HG03060 (cell line): ENCODE results near the gene RNF145.
"Not testable (repeated sequence)": the region's sequence is repeated elsewhere in the genome, so short reads cannot be mapped to it uniquely, and the experiment has no call there.

Experiments used
- ATAC-seq: cut with Tn5 transposase; IDR thresholded peaks from one replicate; pipeline ENCODE4 v1.9.1; 2021; ENCODE audit warnings: low read depth, moderate number of reproducible peaks; ENCODE audit not compliant: unreplicated experiment

Gene RNF145

GRCh38 chr5:159123189-159123588 lies 86.2 kb downstream of the RNF145 start:
- no peak for ATAC-seq

DNA sequence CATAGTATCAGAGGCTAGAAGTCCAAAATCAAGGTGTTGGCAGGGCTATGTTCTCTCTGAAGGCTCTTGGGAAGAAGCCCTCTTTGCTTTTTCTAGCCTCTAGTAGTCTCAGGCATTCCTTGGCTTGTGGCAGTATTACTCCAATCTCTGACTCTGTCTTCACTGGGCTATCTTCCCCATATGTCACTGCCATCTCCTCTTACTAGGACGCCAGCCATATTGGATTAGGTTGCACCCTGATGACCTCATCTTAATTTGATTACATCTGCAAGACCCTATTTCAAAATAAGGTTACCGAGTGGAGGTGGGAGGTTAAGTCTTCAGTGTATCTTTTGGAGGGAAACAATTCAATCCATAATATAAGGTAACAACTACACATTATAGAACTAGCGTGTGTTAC lies 88.3 kb downstream of the RNF145 start:
- no peak for ATAC-seq

- ATAC-seq = no peak
Observed at GRCh38 chr5:159120446-159120845, 88.9 kb downstream of the RNF145 start.

GRCh38 chr5:159119842-159120241 lies 89.5 kb downstream of the RNF145 start:
- not testable (repeated sequence) for ATAC-seq

DNA sequence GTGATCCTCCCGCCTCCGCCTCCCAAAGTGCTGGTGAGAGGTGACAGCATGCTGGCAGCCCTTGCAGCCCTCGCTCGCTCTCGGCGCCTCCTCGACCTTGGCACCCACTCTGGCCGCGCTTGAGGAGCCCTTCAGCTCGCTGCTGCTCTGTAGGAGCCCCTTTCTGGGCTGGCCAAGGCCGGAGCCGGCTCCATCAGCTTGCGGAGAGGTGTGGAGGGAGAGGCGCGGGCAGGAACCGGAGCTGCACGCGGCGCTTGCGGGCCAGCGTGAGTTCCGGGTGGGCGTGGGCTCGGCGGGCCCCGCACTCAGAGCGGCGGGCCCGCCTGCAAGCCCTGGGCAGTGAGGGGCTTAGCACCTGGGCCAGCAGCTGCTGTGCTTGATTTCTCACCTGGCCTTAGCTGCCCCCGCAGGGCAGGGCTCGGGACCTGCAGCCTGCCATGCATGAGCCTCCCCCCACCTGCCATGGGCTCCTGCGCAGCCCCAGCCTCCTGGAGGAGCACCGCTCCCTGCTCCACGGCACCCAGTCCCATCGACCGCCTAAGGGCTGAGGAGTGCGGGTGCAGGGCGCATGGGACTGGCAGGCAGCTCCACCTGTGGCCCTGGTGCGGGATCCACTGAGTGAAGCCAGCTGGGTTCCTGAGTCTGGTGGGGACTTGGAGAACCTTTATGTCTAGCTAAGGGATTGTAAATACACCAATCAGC lies 90.2 kb downstream of the RNF145 start:
- not testable (repeated sequence) for ATAC-seq

DNA sequence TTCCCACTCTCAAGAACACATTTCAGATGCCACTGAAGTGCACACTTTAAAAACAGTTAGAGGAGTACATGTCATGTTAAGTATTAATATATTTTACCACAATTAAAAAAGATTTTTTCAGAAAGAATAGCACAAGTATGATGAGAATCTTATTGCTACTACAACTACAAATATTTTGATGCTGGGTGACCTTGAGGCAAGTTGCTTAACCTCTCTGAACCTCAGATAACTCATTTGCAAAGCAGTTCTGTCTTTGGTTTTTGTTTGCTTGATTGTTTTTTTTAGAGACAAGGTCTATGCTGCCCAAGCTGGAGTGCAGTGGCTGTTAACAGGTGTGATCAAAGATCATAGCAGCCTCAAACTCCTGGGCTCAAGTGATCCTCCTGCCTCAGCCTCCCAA lies 95.9 kb downstream of the RNF145 start:
- ATAC-seq = no peak

DNA sequence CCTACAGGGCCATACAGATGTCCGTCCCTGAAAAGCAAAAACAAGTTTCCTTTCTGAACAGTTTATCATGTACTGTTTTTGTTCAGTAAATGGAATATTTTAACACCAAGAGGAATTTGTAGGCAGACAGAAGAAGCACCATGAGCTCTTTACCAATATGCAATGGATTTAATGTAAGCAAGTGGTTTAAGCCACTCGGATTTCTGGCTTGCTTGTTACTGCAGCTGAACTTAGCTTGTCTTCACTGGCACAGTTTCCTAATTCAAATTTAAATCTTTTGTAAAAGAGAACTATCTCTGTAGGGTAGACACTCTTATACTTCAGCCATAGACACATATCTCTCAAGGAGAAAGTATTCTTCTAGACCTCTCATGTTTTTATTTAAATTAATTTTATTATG lies 96.9 kb downstream of the RNF145 start:
- no peak for ATAC-seq
